GM12891 (cell line): Measurements from ENCODE around the gene ST7.

Experiments used
- POLR2A ChIP-seq: IDR thresholded peaks from 2 replicates; pipeline ENCODE4 v1.6.1; 2011; ENCODE audit warnings: low read depth, low read length, control low read depth
- POU2F2 ChIP-seq: IDR thresholded peaks from 2 replicates; pipeline ENCODE4 v1.6.1; 2011; ENCODE audit warnings: low read depth, mild to moderate bottlenecking, control low read depth, low read length, moderate library complexity

- no peak for TF ChIP-seq POLR2A
- no peak for TF ChIP-seq POU2F2
These were observed 112.4 kb downstream of the ST7 start for GRCh38 chr7:117065571-117066150.
